Liver (tissue), 9 donors: ENCODE measurements around the gene TM7SF2. TPM values are rescaled to one million over a fixed set of nuclear protein-coding genes. Genes with fewer than 3 reads are reported as not detected.

Source experiments
- DNase-seq: peaks from one replicate; pipeline ENCODE4 v3.0.0-alpha.2; 2017; ENCODE audit warnings: low spot score
- H3K27ac ChIP-seq, 2 donors: one replicate each; pipeline ENCODE4 v1.7.0; 2013; ENCODE audit warnings: inconsistent platforms in 2 of 2, low read length in 2 of 2, control low read depth in 1 of 2, low read depth in 1 of 2, mild to moderate bottlenecking in 1 of 2
- H3K27me3 ChIP-seq, 4 donors: one replicate each; pipeline versions ENCODE4 v1.6.1 to v1.7.0; 2013; ENCODE audit warnings: low read length in 3 of 4, inconsistent platforms in 1 of 4, mild to moderate bottlenecking in 1 of 4, moderate library complexity in 1 of 4; ENCODE audit not compliant: control insufficient read depth in 4 of 4, insufficient read depth in 4 of 4
- H3K36me3 ChIP-seq, 4 donors: one replicate each; pipeline versions ENCODE4 v1.6.1 to v1.7.0; 2013; ENCODE audit warnings: low read length in 3 of 4, mild to moderate bottlenecking in 3 of 4, low read depth in 1 of 4, moderate library complexity in 1 of 4; ENCODE audit not compliant: control insufficient read depth in 4 of 4, insufficient read depth in 3 of 4
- H3K4me1 ChIP-seq, 4 donors: one replicate each; pipeline versions ENCODE4 v1.6.1 to v1.7.0; 2013; ENCODE audit warnings: low read length in 3 of 4, mild to moderate bottlenecking in 3 of 4, moderate library complexity in 1 of 4; ENCODE audit not compliant: control insufficient read depth in 4 of 4, insufficient read depth in 4 of 4
- H3K4me3 ChIP-seq, 3 donors: one replicate each; pipeline versions ENCODE4 v1.6.1 to v1.7.0; 2013; ENCODE audit warnings: low read length in 3 of 3, control low read depth in 1 of 3, low read depth in 1 of 3, mild to moderate bottlenecking in 1 of 3
- H3K9ac ChIP-seq, 2 donors: one replicate each; pipeline ENCODE4 v1.7.0; 2013; ENCODE audit warnings: low read length in 2 of 2, mild to moderate bottlenecking in 2 of 2, moderate library complexity in 2 of 2, control low read depth in 1 of 2, low read depth in 1 of 2
- H3K9me3 ChIP-seq, 4 donors: one replicate each; pipeline versions ENCODE4 v1.6.1 to v1.7.0; 2013; ENCODE audit warnings: low read length in 3 of 4; ENCODE audit not compliant: control insufficient read depth in 4 of 4
- CTCF ChIP-seq: fragments of 150-350 bp; IDR thresholded peaks from 2 replicates; pipeline ENCODE4 v1.5.1; 2017; ENCODE audit warnings: improper control_type of control experiment, low read depth, low read length; ENCODE audit not compliant: missing input control
- EGR1 ChIP-seq, 2 donors: IDR thresholded peaks; 2 replicates each; pipeline ENCODE4 v1.6.1; 2016 to 2018; ENCODE audit warnings: antibody characterized with exemption in 2 of 2, low read depth in 2 of 2
- GABPA ChIP-seq, 2 donors: IDR thresholded peaks in 1 of 2; conservative IDR thresholded peaks in 1 of 2; 2 replicates each; pipeline ENCODE4 v1.6.1; 2016; ENCODE audit warnings: antibody characterized with exemption in 2 of 2, mild to moderate bottlenecking in 1 of 2, moderate library complexity in 1 of 2
- HNF4A ChIP-seq, 2 donors: conservative IDR thresholded peaks; 2 replicates each; pipeline ENCODE4 v1.6.1; 2016; ENCODE audit warnings: antibody characterized with exemption in 2 of 2, mild to moderate bottlenecking in 2 of 2
- HNF4G ChIP-seq: IDR thresholded peaks from 2 replicates; pipeline ENCODE4 v1.6.1; 2016; ENCODE audit warnings: antibody characterized with exemption
- JUND ChIP-seq, 2 donors: IDR thresholded peaks; 2 replicates each; pipeline ENCODE4 v1.6.1; 2016; ENCODE audit warnings: antibody characterized with exemption in 2 of 2
- MAX ChIP-seq: IDR thresholded peaks from 2 replicates; pipeline ENCODE4 v1.6.1; 2016; ENCODE audit warnings: antibody characterized with exemption
- NR2F2 ChIP-seq: IDR thresholded peaks from 2 replicates; pipeline ENCODE4 v1.6.1; 2016; ENCODE audit warnings: antibody characterized with exemption
- RAD21 ChIP-seq, 2 donors: IDR thresholded peaks; 2 replicates each; pipeline ENCODE4 v1.6.1; 2016; ENCODE audit warnings: antibody characterized with exemption in 2 of 2, mild to moderate bottlenecking in 2 of 2
- REST ChIP-seq: IDR thresholded peaks from 2 replicates; pipeline ENCODE4 v1.6.1; 2016; ENCODE audit warnings: antibody characterized with exemption, mild to moderate bottlenecking
- RXRA ChIP-seq, 2 donors: IDR thresholded peaks; 2 replicates each; pipeline ENCODE4 v1.6.1; 2017 to 2018; ENCODE audit warnings: antibody characterized with exemption in 2 of 2, mild to moderate bottlenecking in 1 of 2
- SP1 ChIP-seq: IDR thresholded peaks from 2 replicates; pipeline ENCODE4 v1.6.1; 2018; ENCODE audit warnings: antibody characterized with exemption, mild to moderate bottlenecking
- TAF1 ChIP-seq: conservative IDR thresholded peaks from 2 replicates; pipeline ENCODE4 v1.6.1; 2016; ENCODE audit warnings: antibody characterized with exemption, mild to moderate bottlenecking
- YY1 ChIP-seq: IDR thresholded peaks from 2 replicates; pipeline ENCODE4 v1.6.1; 2016; ENCODE audit warnings: antibody characterized with exemption, mild to moderate bottlenecking
- ZBTB33 ChIP-seq: IDR thresholded peaks from 2 replicates; pipeline ENCODE4 v1.6.1; 2016; ENCODE audit warnings: antibody characterized with exemption
- WGBS: extraction: QIAGEN DNeasy Blood & Tissue Kit; methylation state at CpG from one replicate; pipeline ENCODE4 v1.1.7; 2013; 5-methylcytosine and 5-hydroxymethylcytosine counted together
- polyA plus RNA-seq, 2 donors: library from polyadenylated mRNA; stranded (reverse) in 1 of 2; unstranded in 1 of 2; fragments of 200-250 nt in 1 of 2; fragments of >200 nt in 1 of 2; fragmentation: Nextera tagmentation in 1 of 2; extraction: Ambion mirVana in 1 of 2; gene quantifications; one replicate each; pipeline versions ENCODE4 v1.2.1 to v1.2.3, GENCODE V29; 2013 to 2015
- total RNA-seq, 2 donors: library from RNA; depleted of rRNA; stranded (reverse); fragments of >200 nt; gene quantifications; one replicate each; pipeline ENCODE4 v1.2.3, GENCODE V29; 2014
- donor health status: healthy.
- donor health status: healthy.
- donor health status: healthy.
- donor health status: healthy.
- donor health status: healthy.

Gene TM7SF2
- total and polyA plus RNA-seq, 4 donors: 39.0 to 337 (median 89.1) TPM

- peak overlapping the region in 1 of 3 donors; percentile 42 for H3K4me3 ChIP-seq
- WGBS: 90% methylated on average over 2 of the region's 2 CpGs
- no peaks in the 10 kb centered on the region for H3K36me3 ChIP-seq
- H3K4me1 ChIP-seq: peaks cover 9 to 46% (median 41%) of the 10 kb centered on the region in 4 donors
- no peak overlapping the region for H3K9ac ChIP-seq
- no peak for TF ChIP-seq RAD21 (IDR thresholded peaks at IDR 0.05)
- TF ChIP-seq JUND (IDR thresholded peaks at IDR 0.05): no peak
- TF ChIP-seq RXRA (IDR thresholded peaks at IDR 0.05): no peak
- no peak for TF ChIP-seq EGR1 (IDR thresholded peaks at IDR 0.05; ENCODE audit: low read depth in 2 of 2)
- no peak for TF ChIP-seq YY1
- TF ChIP-seq SP1: no peak
- TF ChIP-seq NR2F2: no peak
- TF ChIP-seq MAX: no peak
- TF ChIP-seq REST: no peak
- no peak for TF ChIP-seq CTCF
- TF ChIP-seq ZBTB33: no peak
- no peak for TF ChIP-seq HNF4G
- no peak for TF ChIP-seq HNF4A (conservative IDR thresholded peaks at IDR 0.05)
- H3K27me3 ChIP-seq: no peaks in the 10 kb centered on the region
- H3K27ac ChIP-seq: no peak overlapping the region
- H3K9me3 ChIP-seq: no peaks in the 10 kb centered on the region
- DNase-seq: no peak
These were observed 35.8 kb downstream of the TM7SF2 start for GRCh38 chr11:65147352-65148075.

GRCh38 chr11:65148657-65149056 is 37.0 kb downstream of the TM7SF2 start:
- no peak for DNase-seq
- WGBS: 92% methylated on average over 5 of the region's 5 CpGs
- no peaks in the 10 kb centered on the region for H3K36me3 ChIP-seq
- no peaks in the 10 kb centered on the region for H3K9me3 ChIP-seq
- H3K9ac ChIP-seq: no peak overlapping the region
- H3K27ac ChIP-seq: no peak overlapping the region
- peaks cover 9 to 46% (median 40%) of the 10 kb centered on the region in 4 donors for H3K4me1 ChIP-seq
- no peaks in the 10 kb centered on the region for H3K27me3 ChIP-seq
- no peak overlapping the region for H3K4me3 ChIP-seq
- TF ChIP-seq SP1 (no peak), JUND (IDR thresholded peaks at IDR 0.05) (no peak), YY1 (no peak), MAX (no peak), TAF1 (no peak), GABPA (IDR thresholded peaks at IDR 0.05 in 1 of 2, conservative IDR thresholded peaks at IDR 0.05 in 1 of 2) (no peak), ZBTB33 (no peak), CTCF (no peak)
